GM08714 (cell line): ENCODE results near the gene SDHA.

ENCODE experiments used
- H3K4me3 ChIP-seq: fragments of 200-500 bp; sonication (Bioruptor generic); 2 replicates; pipeline ENCODE4 v1.5.1; 2014; ENCODE audit warnings: mild to moderate bottlenecking, low read length, inconsistent platforms
- ZNF274 ChIP-seq: IDR thresholded peaks from 2 replicates; pipeline ENCODE4 v1.6.1; 2012; ENCODE audit warnings: mild to moderate bottlenecking, low read depth, low read length

The SDHA gene

DNA sequence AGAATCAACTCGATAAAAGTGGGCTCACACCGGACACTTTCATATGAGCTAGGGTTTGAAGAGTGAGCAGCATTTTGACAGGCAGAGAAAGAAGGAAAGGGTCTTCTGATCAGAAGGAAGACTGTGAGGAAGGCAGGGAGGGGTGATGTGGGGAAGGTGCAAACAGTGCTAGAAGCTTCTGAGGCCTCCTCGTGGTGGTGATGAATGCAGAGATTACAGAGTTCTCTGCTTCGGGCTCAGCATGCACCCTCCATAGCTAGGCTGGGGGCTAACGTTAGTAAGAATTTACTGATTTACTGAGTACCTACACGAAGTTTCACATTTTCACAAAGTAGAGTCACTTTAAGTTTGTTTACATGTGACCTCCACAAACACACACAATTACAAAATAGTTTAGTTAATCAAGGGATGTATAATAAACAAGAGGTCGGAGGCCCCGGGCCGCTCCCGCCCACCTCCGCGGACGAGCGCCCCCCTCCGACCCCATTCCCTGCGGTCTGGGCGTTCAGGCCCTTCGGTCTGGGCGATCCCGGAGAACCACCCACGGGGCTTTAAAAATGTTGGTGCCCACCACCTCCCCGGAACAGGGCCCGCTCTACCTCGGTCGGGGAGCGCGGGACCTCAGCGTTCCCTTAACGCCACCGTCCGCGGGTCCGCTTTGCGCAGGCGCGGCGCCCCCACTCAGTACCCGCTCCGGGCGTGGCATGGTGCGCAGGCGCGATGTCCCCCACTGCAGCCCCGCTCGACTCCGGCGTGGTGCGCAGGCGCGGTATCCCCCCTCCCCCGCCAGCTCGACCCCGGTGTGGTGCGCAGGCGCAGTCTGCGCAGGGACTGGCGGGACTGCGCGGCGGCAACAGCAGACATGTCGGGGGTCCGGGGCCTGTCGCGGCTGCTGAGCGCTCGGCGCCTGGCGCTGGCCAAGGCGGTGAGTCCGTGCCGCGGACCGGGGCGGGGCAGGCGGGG is at the start of gene SDHA, which contains the start of gene CCDC127:
SDHA (plus strand) TSS at position 827 of the 963 bp plus-strand sequence; CDS start at position 863, 36 bp downstream.
CCDC127 (minus strand) TSS at position 660 of the 963 bp plus-strand sequence. CDS start 1,304 bp downstream, outside the sequence.
- H3K4me3 ChIP-seq, result peak within 1 kb of the TSS; percentile 92

GRCh38 chr5:169071-169727 is 48.9 kb upstream of the SDHA start:
- TF ChIP-seq ZNF274, result no peak
- no peak overlapping the region for H3K4me3 ChIP-seq

DNA sequence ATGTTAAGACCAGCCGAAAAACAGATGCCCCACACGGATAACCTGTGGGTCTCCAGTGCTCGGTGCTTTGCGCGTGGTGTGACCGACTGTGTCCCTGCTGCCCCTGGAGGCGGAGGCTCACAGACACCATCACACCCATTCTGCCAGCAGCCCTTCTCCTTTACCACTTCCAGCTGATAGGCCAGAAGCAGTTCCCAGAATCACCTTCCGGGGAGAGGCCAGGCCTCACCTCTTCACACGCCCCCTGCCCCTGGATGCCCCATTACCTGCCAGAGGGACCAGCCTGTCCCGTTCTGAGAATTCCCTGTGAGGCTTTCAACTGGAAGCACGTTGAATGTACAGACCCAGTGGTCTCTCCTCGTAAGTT is 48.4 kb upstream of the SDHA start:
- TF ChIP-seq ZNF274, result no peak
- no peak overlapping the region for H3K4me3 ChIP-seq

DNA sequence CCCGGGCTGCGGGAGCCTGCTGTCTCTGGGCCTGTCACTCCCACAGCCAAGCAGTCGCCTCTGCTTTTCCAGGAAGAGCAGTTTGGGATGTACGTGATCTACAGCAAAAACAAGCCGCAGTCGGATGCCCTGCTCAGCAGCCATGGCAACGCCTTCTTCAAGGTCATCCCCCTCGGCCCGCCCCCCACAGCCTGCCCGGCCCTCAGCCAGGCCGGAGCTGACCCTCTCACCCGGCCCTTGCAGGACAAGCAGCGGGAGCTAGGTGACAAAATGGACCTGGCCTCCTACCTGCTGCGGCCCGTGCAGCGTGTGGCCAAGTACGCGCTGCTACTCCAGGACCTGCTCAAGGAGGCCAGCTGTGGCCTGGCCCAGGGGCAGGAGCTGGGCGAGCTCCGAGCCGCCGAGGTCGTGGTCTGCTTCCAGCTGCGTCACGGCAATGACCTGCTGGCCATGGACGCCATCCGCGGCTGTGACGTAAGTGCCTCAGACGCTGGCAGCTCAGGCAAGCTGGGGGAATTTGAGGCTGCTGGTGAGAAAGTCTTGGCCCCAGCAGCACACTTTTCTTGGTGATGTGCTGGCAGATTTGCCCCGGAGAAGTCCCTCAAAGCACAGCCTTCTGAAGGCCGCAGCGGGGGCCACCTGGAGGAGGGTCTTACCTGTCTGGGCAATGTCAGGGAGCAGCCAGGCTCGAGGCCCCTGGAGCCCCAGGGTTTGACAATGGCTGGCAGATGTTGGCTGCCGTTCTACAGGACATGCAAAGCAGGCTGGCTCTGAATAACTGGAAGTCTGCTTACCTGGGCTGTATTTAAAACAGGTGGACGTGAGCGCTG is 46.9 kb upstream of the SDHA start:
- no peak for TF ChIP-seq ZNF274

DNA sequence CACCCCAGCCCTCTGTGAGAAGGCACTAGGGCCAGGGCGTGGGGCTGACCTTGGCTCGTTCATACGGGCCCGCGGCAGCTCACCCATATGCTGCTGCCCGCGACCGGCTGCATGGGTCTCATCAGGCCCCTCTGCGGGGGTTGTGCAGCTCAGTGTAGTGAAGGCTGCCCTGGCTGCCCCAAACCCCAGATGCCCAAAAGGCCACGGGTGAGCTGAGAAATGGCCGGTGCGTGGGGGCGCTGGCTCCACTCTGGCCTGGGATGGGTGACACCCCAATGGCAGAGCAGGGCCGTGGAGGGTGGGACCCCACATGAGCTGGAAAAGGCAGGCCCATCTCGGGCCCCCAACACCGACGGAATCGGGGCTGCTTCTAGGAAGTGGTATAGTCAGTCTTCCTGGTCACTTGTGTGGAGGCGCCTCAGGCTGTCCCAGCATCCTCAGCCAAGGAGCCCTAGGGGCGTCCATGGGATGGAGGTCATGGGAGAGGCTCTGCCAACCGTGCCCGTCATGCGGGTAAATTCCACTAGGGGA is 46.3 kb upstream of the SDHA start:
- TF ChIP-seq ZNF274, result no peak

More for the DNA sequence above, 46.9 kb upstream of the SDHA start:
- H3K4me3 ChIP-seq, result no peak overlapping the region

GRCh38 chr5:172421-172820 is 45.7 kb upstream of the SDHA start:
- H3K4me3 ChIP-seq, result no peak overlapping the region
- no peak for TF ChIP-seq ZNF274

More for the DNA sequence above, 46.3 kb upstream of the SDHA start:
- no peak overlapping the region for H3K4me3 ChIP-seq

DNA sequence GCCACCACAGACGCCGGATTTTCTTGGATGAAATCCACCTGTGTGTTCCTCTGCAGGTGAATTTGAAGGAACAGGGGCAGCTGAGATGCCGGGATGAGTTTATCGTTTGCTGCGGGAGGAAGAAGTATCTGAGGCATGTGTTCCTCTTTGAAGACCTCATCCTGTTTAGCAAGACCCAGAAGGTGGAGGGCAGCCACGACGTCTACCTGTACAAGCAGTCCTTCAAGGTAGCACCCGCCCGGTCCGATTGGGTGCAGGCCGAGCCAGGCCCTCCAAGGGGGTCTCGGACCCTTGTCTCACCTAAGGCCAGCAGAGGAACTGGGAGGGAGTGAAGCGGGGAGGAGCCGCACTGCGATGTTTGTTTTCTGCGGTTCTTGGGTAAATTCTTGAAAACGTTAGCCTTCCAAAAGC is 45.3 kb upstream of the SDHA start:
- H3K4me3 ChIP-seq, result no peak overlapping the region
- TF ChIP-seq ZNF274, result no peak

GRCh38 chr5:173392-174290 is 44.5 kb upstream of the SDHA start:
- TF ChIP-seq ZNF274, result no peak
- H3K4me3 ChIP-seq, result no peak overlapping the region

GRCh38 chr5:174291-174600 is 43.9 kb upstream of the SDHA start:
- no peak for TF ChIP-seq ZNF274
- H3K4me3 ChIP-seq, result no peak overlapping the region

GRCh38 chr5:174876-175465 is 43.1 kb upstream of the SDHA start:
- no peak overlapping the region for H3K4me3 ChIP-seq
- no peak for TF ChIP-seq ZNF274

- no peak overlapping the region for H3K4me3 ChIP-seq
- no peak for TF ChIP-seq ZNF274
These were observed 41.8 kb upstream of the SDHA start for GRCh38 chr5:176296-176823.

DNA sequence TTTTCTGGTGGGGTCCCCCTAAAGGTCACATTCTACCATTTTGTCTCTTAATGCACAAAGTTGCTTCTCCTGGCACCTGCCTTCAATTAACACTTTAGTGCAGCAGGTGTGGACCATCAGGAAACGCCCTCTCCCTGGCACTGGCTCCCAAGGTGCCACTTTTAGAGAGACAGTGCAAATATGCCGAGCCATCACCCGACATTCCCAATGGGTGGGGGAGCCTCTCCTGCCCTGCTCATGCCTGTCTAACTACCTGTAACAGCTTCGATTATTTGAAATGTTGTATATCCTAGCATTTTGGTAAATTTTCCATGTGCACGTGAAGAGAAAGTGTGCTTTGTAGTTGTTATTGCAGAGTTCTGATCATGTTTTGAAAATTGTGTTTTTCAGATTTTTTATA is 40.0 kb upstream of the SDHA start:
- H3K4me3 ChIP-seq, result no peak overlapping the region
- no peak for TF ChIP-seq ZNF274
